MCF 10A (cell line): Measurements from ENCODE around the gene ARMC8. TPM values are rescaled to one million over a fixed set of nuclear protein-coding genes. Genes with fewer than 3 reads are reported as not detected.

Experiments used
- BruUV-seq: library from RNA; stranded (reverse); fragments of 400-500 nt; replicated peaks from 2 replicates; lab custom pipeline; 2021; lab: Mats Ljungman, UMichigan
- CTCF ChIA-PET: fragments of 300-600 bp; sonication (Branson Sonifier 250); formaldehyde crosslinking; extraction: SDS; loops from one replicate; lab custom pipeline; 2021; ENCODE audit warnings: antibody characterized with exemption, inconsistent platforms; lab: Yijun Ruan, JAX
- POLR2A ChIA-PET: fragments of 300-600, 350-650 bp; sonication (Branson Sonifier 250); formaldehyde crosslinking; extraction: SDS; loops from one replicate; lab custom pipeline; 2020; ENCODE audit warnings: antibody characterized with exemption, inconsistent platforms; lab: Yijun Ruan, JAX
- DNase-seq: peaks from one replicate; pipeline ENCODE4 v3.0.0-alpha.2; 2018; ENCODE audit not compliant: unreplicated experiment
- H3K27ac Mint-ChIP-seq: one replicate; pipeline ENCODE4 v1.8.0; 2022; ENCODE audit warnings: mild to moderate bottlenecking, low read depth, mixed read lengths; ENCODE audit not compliant: unreplicated experiment
- H3K27me3 Mint-ChIP-seq: one replicate; pipeline ENCODE4 v1.8.0; 2022; ENCODE audit warnings: mixed read lengths; ENCODE audit not compliant: insufficient read depth, unreplicated experiment
- H3K36me3 Mint-ChIP-seq: one replicate; pipeline ENCODE4 v1.8.0; 2022; ENCODE audit warnings: mild to moderate bottlenecking, moderate library complexity, mixed read lengths; ENCODE audit not compliant: insufficient read depth, unreplicated experiment
- H3K4me1 Mint-ChIP-seq: one replicate; pipeline ENCODE4 v1.8.0; 2022; ENCODE audit warnings: mixed read lengths; ENCODE audit not compliant: insufficient read depth, unreplicated experiment
- H3K4me3 Mint-ChIP-seq: one replicate; pipeline ENCODE4 v1.8.0; 2022; ENCODE audit warnings: mild to moderate bottlenecking, moderate library complexity, mixed read lengths; ENCODE audit not compliant: unreplicated experiment
- H3K9me3 Mint-ChIP-seq: one replicate; pipeline ENCODE4 v1.8.0; 2022; ENCODE audit warnings: mixed read lengths; ENCODE audit not compliant: unreplicated experiment
- intact Hi-C: fragments of 100-400 bp; cut with micrococcal nuclease; formaldehyde crosslinking; loops from 2 replicates; pipeline ENCODE4 v1.14.1; 2022
- total RNA-seq: library from RNA; stranded (reverse); gene quantifications from 2 replicates; pipeline ENCODE4 v1.2.3, GENCODE V29; 2022
- TF ChIP-seq, protein P1 (sequence below): fragments of 200-600 bp; IDR thresholded peaks from one replicate; pipeline ENCODE4 v1.8.0; 2022; ENCODE audit warnings: antibody characterized with exemption, mild to moderate bottlenecking; ENCODE audit not compliant: unreplicated experiment

Gene ARMC8
- total RNA-seq, 1 experiment from 2014 or later = 29.8 TPM

- ChIA-PET POLR2A (interaction anchor here (0.9 to 2.2 kb wide), 3 partner anchors 10 to 38 kb away, joined by 3 to 7 read pairs (median 3); partner anchors contain the start of gene ARMC8), CTCF (interaction anchor here (0.6 to 1.2 kb wide), 4 partner anchors 10 to 512 kb away, joined by 3 to 5 read pairs (median 4); no protein-coding TSS in a partner anchor)
- Mint-ChIP-seq H3K27me3 (no peaks in the 10 kb centered on the region), H3K36me3 (no peaks in the 10 kb centered on the region), H3K9me3 (no peaks in the 10 kb centered on the region), H3K4me1 (peaks cover 6% of the 10 kb centered on the region), H3K27ac (no peak overlapping the region), H3K4me3 (no peak overlapping the region)
- BruUV-seq = no TSS peak
- TF ChIP-seq, protein P1, sequence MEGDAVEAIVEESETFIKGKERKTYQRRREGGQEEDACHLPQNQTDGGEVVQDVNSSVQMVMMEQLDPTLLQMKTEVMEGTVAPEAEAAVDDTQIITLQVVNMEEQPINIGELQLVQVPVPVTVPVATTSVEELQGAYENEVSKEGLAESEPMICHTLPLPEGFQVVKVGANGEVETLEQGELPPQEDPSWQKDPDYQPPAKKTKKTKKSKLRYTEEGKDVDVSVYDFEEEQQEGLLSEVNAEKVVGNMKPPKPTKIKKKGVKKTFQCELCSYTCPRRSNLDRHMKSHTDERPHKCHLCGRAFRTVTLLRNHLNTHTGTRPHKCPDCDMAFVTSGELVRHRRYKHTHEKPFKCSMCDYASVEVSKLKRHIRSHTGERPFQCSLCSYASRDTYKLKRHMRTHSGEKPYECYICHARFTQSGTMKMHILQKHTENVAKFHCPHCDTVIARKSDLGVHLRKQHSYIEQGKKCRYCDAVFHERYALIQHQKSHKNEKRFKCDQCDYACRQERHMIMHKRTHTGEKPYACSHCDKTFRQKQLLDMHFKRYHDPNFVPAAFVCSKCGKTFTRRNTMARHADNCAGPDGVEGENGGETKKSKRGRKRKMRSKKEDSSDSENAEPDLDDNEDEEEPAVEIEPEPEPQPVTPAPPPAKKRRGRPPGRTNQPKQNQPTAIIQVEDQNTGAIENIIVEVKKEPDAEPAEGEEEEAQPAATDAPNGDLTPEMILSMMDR = no peak
- no peak for DNase-seq
- intact Hi-C loops = no loop called here
Measured at GRCh38 chr3:138203938-138204337, 16.8 kb downstream of the ARMC8 start.

GRCh38 chr3:138205527-138205926, 18.4 kb downstream of the ARMC8 start:
- H3K27ac Mint-ChIP-seq = no peak overlapping the region
- TF ChIP-seq, protein P1 = no peak
- intact Hi-C loops = no loop called here
- peaks cover 6% of the 10 kb centered on the region for H3K4me1 Mint-ChIP-seq
- BruUV-seq = no TSS peak
- ChIA-PET CTCF (no interaction called here), POLR2A (no interaction called here)
- H3K9me3 Mint-ChIP-seq = no peaks in the 10 kb centered on the region
- H3K27me3 Mint-ChIP-seq = no peaks in the 10 kb centered on the region
- no peak for DNase-seq
- no peak overlapping the region for H3K4me3 Mint-ChIP-seq
- H3K36me3 Mint-ChIP-seq = no peaks in the 10 kb centered on the region

- TF ChIP-seq, protein P1 = no peak
- peaks cover 8% of the 10 kb centered on the region for H3K4me1 Mint-ChIP-seq
- H3K27me3 Mint-ChIP-seq = no peaks in the 10 kb centered on the region
- POLR2A ChIA-PET = interaction anchor here (1.1 kb wide), 1 partner anchor 16 kb away, joined by 3 read pairs; no protein-coding TSS in a partner anchor
- CTCF ChIA-PET = interaction anchor here (0.5 kb wide), 1 partner anchor 1145 kb away, joined by 3 read pairs; no protein-coding TSS in a partner anchor
- H3K36me3 Mint-ChIP-seq = no peaks in the 10 kb centered on the region
- no peaks in the 10 kb centered on the region for H3K9me3 Mint-ChIP-seq
- no TSS peak for BruUV-seq
- H3K4me3 Mint-ChIP-seq = no peak overlapping the region
- H3K27ac Mint-ChIP-seq = no peak overlapping the region
- intact Hi-C loops = no loop called here
- no peak for DNase-seq
Measured at GRCh38 chr3:138206196-138206595, 19.1 kb downstream of the ARMC8 start.

DNA sequence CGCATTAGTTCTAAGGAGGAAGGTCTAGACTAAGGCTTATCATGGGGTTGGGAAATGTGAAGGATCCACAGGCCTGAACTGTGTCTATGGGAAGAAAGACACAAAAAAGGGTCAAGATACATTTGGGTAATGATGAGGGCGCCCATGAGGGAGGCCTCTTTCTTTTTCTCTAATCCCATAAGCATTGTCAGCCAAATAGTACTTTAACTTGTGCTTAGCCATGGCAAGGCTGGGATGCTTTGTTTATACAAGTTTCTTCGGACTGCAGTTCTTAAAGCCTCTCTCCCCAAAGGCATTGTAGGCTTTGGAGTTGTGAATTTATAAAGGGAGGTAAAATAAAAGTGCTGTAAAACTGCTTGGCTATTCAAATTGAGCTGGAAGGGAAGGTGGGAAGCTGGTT, 23.4 kb downstream of the ARMC8 start:
- intact Hi-C loops = no loop called here
- no TSS peak for BruUV-seq

More for the DNA sequence above, 23.4 kb downstream of the ARMC8 start:
- Mint-ChIP-seq H3K27ac (no peak overlapping the region), H3K9me3 (no peaks in the 10 kb centered on the region), H3K4me3 (no peak overlapping the region), H3K36me3 (peaks cover 12% of the 10 kb centered on the region), H3K4me1 (peaks cover 14% of the 10 kb centered on the region), H3K27me3 (no peaks in the 10 kb centered on the region)
- POLR2A ChIA-PET = no interaction called here
- TF ChIP-seq, protein P1 = no peak
- CTCF ChIA-PET = interaction anchor here (1.4 kb wide), 1 partner anchor 29 kb away, joined by 4 read pairs; no protein-coding TSS in a partner anchor
- no peak for DNase-seq
